NCI-H748 treated with DMSO at 0.1 percent for 48 hours (cell line): ENCODE data around the gene DCHS2.

Experiments used
- DNase-seq: peaks from one replicate; lab custom pipeline; 2025; lab: John Stamatoyannopoulos, UW

DCHS2 gene

DNA sequence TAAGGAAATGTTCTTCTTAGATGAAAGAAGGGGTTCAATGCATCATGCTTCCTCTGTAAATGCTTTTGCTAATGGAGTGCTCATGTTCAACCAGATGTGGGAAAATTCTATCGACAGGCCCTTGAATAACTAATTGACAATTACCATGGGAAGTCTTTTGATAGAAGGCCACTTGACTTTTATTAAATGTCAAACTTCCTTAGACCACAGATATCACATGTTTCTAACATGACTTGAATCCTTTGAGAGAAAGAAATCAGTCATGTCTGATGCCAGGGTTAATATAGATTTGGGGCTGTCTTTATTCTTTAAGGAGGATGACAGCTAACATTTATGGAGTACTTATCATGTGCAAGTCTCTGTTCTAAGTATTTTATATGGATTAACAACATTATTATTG is 280.1 kb downstream of the DCHS2 start:
- DNase-seq = no peak

DNA sequence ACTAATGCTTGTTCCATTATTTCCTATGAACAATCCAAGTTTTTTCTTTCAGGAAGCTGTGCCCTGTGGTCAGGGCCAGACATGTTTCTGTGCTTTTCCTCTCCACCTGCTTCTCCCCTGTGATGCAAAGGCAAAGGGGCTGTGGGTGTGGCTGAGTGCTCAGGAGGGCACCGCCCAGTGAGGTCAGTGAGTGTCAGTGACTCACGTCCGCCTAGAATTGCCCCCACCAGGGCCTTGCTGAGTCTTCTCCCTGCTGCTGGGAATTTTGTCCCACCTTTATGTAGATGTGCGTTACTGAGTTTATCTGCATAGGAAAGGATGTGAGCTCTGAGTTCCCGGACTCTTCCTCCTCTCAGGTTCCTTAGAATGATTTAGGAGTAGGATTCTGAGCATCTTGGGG is 283.2 kb downstream of the DCHS2 start:
- DNase-seq = no peak

DNA sequence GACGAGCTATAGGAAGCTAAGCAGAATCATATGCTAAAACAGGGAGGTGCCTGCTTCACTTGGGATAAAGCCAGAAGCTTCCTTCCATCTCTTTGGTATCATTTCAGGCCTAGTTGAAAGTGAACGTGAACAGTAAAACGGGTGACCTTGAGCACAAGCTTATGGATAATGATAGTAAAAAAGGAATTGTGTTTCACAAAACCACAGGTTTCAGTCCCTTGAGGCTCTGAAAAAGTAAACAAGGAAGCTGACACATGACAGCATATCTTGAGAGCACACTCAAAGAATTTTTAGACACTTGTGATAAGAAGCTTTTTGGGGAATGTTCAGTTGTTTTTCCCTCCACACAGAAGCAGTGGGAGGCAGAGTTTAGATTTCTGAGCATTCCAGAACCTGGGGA is 286.1 kb downstream of the DCHS2 start:
- no peak for DNase-seq

DNA sequence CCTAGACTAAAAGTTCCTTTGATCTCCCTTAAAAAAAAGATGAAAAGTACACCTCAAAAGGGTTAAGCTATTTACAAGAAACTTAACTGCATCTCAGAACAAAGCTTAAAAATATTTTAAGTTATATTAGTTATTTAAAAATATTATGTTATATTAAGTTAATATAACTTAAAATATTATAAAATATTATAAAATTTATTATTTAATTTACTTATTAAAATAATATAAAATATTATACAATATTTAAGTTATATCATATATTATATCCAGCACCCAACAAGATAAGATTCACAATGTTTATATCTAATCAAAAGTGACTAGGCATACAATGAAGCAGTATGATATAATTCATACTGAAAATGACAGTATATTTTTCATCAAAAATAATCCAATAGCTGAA is 296.9 kb downstream of the DCHS2 start:
- DNase-seq = no peak

DNA sequence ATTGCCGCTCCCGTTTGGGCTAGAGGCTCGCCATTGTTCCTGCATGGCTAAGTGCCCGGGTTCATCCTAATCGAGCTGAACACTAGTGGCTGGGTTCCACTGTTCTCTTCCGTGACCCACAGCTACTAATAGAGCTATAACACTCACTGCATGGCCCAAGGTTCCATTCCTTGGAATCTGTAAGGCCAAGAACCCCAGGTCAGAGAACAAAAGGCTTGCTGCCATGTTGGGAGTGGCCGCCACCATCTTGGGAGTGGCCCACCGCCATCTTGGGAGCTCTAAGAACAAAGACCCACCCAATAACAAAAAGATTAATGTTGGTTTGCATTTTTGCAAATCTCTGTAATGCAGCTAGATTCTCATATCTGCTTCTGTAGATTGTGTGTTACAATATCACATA is 299.0 kb downstream of the DCHS2 start:
- DNase-seq = no peak

DNA sequence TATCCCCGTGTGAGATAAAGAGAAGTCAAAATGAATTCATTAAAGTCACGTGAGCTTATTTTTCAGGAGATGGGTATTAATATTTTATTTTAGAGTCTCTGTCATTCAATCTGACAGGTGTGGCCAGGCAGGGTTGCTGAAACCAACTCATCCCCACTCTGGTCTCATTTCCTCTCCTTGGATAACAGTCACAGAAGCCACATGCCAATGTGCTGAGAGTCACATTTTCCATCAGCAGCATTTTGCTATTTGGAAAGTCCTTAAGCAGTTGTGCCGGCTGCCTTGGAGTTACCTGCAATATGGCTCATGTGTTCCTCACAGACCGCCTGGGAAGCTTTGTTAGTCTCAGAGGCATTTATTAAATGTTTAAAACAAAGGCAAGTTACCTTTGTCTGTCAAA is 302.3 kb downstream of the DCHS2 start:
- no peak for DNase-seq

DNA sequence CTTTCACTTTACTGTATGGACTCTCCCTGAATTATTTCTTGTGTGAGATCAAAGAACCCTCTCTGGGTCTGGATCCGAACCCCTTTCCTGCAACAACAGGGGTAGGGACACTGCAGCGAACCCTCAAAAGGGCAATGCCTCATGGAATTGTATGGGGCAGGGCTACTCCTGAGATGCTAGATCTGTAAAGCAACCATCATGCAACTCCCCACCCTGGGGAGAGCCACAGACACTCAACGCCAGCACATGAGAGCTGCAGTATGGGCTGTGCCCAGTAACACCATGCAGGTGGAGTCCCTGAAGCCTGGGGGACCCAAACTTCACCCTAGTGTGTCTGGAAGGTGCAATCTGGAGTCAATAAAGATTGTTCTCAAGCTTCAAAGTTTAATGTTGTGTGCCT is 304.7 kb downstream of the DCHS2 start:
- no peak for DNase-seq

DNA sequence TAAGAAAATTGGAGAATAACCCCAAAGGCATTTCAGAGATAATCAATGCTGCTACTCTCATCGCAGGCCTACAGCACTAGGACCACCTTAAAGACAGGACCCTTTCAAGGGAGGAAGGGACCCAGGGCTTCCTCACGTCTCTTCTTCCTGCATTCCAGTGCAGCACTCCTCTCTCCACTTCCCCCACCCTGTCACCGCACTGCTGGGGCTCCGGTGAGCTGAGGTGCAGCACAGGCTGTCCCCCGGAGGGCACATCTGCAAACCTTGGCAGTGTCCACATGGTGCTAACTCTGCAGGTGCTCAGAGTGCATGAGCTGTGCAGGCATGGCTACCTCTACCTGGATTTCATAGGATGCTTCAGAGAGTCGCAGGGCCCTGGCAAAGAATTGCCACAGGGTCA is 305.6 kb downstream of the DCHS2 start:
- no peak for DNase-seq

DNA sequence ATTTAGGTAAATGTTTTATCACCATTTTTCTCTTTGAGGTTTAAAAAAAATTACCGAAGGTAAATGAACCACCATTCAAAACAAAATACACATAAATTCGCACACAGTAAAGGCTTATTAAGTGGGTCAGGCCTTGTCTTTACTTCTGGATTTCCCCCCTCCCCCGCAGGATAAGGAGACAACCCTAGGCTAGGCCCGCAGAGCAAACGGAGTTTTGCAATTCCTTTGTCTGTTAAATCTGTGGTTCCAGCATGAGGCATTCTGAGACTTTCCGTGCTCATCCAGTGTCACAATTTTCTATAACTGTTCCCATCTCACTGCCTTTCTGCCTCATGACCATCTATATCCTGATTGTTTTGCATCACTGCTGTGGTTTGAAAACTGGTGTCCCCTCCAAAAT is 307.4 kb downstream of the DCHS2 start:
- DNase-seq = no peak

DNA sequence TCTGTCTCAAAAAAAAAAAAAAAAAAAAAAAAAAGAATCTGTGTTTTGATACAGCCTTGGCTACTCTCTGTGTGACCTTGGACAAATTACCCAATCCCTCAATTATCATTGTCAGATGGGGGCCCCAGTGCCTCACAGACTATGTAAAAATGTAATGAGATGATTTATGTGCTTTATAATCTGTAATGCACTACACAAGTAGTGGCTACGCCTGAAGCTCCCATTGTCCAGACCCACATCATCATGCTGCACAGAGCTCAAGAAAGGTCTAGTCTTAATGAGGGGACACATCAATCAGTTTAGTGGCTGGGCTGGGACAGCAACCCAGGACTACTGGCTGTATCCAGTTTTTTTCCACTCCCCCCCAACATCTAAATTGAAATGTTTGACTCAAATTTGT is 308.3 kb downstream of the DCHS2 start:
- no peak for DNase-seq
